Stimulated activated CD8-positive, alpha-beta memory T cell treated with anti-CD3 and anti-CD28 coated beads, Interleukin-12 subunit alpha, Interleukin-12 subunit beta, amount 100 ng/mL, for 24 hours (primary cell): ENCODE data around the gene CMTM4.

Source experiments
- DNase-seq: peaks from one replicate; pipeline ENCODE4 v3.0.0-alpha.2; 2020; ENCODE audit errors: extremely low read depth

The CMTM4 gene

DNA sequence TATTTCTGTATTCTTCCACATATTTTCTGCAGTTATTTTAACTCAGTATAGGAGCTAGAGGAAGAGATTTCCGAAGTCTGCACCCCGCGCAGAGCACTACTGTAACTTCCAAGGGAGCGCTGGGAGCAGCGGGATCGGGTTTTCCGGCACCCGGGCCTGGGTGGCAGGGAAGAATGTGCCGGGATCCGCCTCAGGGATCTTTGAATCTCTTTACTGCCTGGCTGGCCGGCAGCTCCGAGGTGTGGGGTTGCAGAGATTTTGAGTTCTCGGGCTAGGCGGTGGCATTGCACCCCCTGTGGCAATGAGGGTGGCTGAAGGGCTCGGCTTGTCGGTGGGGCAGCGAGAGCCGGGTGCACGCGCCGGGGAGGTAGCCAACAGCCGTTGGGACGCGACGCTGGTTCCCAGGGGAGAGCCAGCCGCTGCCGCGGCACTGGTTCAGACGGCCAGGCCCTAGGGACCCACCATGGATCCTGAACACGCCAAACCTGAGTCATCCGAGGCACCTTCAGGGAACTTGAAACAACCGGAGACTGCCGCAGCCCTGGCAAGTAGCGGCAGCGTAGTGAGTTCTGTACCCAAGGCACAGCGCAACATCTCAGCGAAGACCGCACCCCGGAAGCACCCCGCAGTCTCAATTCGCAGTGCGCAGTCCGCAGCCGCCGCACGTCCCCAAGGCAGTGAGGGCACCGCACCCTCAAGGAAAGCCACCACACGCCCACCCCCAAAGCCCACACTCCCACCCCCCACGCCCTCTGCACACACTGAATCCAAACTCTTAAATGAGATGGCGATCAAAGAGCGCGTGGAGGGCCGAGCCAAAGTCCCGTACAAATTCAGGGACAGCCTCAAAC lies 130.3 kb downstream of the CMTM4 start, which contains the start of gene CMTM1:
CMTM1 (plus strand) TSS at position 389 of the 851 bp plus-strand sequence; CDS start at position 464, 75 bp downstream.
- DNase-seq: no peak
